ENCODE data around the gene TYMS. TPM values are rescaled to one million over a fixed set of nuclear protein-coding genes. Genes with fewer than 3 reads are reported as not detected.
A peak's percentile ranks its signal among the peaks of the same experiment; 100 is the strongest.

The TYMS gene
- total RNA-seq, 1 experiment from 2014 or later: 143 TPM

DNA sequence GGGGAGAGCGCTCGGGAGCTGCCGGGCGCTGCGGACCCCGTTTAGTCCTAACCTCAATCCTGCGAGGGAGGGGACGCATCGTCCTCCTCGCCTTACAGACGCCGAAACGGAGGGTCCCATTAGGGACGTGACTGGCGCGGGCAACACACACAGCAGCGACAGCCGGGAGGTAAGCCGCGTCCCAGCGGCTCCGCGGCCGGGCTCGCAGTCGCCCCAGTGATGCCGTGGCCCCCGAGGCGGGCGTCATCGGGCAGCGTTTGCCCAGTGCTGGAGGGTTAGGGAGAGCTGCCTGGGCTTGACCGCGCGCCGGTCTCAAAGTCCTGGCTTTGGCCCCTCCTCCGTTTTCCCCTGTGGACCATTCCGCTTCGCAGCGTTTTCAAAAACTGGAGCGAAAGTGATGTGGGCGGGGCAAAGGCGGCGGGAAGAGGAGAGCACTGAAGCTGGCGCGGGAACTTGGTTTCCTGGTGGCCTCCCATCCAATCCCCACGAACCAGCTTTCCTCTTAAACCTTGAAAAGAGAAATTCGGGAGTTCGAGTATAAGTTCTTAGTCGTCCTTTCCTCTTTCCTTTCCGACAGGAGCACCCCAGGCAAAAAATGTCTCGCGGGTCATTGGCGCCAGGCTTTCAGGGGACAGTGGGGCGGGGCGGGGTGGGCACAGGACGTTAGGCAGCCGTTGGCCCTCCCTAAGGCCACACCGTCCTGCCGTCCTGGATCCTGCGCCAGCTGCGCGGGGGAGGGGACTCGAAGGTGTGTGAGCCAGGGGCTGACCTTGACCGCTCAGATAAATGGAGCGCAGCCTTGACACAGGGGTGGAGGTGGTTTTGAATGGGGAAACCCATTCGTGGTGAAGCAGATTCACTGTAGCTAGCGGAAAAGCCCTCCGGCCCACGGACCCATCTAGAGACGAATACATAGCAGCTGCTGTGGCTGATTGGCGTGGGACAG is 821 bp downstream of the TYMS start:
- peaks cover 11% of the 10 kb centered on the region for H3K36me3 ChIP-seq (ENCODE audit: control insufficient read depth, insufficient read depth, low read length)
- H3K4me1 Mint-ChIP-seq (ENCODE audit: low read depth, unreplicated experiment): no peaks in the 10 kb centered on the region
- DNase-seq: peak; percentile 94
- POLR2A ChIA-PET: interaction anchor here (1.2 to 1.4 kb wide), 3 partner anchors 10 to 27 kb away, joined by 3 to 10 read pairs (median 5); no protein-coding TSS in a partner anchor
- H3K9me3 ChIP-seq: peaks cover 6% of the 10 kb centered on the region; the same call in 1 of the 2 replicates
- no peaks in the 10 kb centered on the region for H3K27me3 ChIP-seq (replicated peaks; ENCODE audit: control insufficient read depth, insufficient read depth, low read length)
- CTCF ChIA-PET: interaction anchor here (0.6 to 1.6 kb wide), 5 partner anchors 10 to 52 kb away, joined by 3 to 5 read pairs (median 3); no protein-coding TSS in a partner anchor
- TF ChIP-seq, protein P1, sequence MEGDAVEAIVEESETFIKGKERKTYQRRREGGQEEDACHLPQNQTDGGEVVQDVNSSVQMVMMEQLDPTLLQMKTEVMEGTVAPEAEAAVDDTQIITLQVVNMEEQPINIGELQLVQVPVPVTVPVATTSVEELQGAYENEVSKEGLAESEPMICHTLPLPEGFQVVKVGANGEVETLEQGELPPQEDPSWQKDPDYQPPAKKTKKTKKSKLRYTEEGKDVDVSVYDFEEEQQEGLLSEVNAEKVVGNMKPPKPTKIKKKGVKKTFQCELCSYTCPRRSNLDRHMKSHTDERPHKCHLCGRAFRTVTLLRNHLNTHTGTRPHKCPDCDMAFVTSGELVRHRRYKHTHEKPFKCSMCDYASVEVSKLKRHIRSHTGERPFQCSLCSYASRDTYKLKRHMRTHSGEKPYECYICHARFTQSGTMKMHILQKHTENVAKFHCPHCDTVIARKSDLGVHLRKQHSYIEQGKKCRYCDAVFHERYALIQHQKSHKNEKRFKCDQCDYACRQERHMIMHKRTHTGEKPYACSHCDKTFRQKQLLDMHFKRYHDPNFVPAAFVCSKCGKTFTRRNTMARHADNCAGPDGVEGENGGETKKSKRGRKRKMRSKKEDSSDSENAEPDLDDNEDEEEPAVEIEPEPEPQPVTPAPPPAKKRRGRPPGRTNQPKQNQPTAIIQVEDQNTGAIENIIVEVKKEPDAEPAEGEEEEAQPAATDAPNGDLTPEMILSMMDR (IDR thresholded peaks at IDR 0.05; ENCODE audit: insufficient read depth in 1 of 2, low read depth in 1 of 2, low read length in 1 of 2, severe bottlenecking in 1 of 2, unreplicated experiment in 1 of 2): no peak
- peak overlapping the region; percentile 78 for H3K27ac Mint-ChIP-seq (ENCODE audit: unreplicated experiment)
- H3K9me3 Mint-ChIP-seq (ENCODE audit: unreplicated experiment): peaks cover 10% of the 10 kb centered on the region
- no TSS peak for BruUV-seq (replicated peaks)
- peak overlapping the region; percentile 89 for H3K4me3 Mint-ChIP-seq (ENCODE audit: unreplicated experiment)
- no peaks in the 10 kb centered on the region for H3K27me3 Mint-ChIP-seq (ENCODE audit: insufficient read depth, unreplicated experiment)
- H3K4me1 ChIP-seq: no peaks in the 10 kb centered on the region
- intact Hi-C loops (cut with micrococcal nuclease; ENCODE audit: unreplicated experiment): loop anchor here (5.0 to 10.0 kb wide), 2 partner anchors 54 to 177 kb away; partner anchors contain the start of gene ENOSF1
- H3K4me3 ChIP-seq (ENCODE audit: low read depth, low read length): peak overlapping the region; percentile 82
- H3K36me3 Mint-ChIP-seq (ENCODE audit: insufficient read depth, unreplicated experiment): peaks cover 56% of the 10 kb centered on the region

DNA sequence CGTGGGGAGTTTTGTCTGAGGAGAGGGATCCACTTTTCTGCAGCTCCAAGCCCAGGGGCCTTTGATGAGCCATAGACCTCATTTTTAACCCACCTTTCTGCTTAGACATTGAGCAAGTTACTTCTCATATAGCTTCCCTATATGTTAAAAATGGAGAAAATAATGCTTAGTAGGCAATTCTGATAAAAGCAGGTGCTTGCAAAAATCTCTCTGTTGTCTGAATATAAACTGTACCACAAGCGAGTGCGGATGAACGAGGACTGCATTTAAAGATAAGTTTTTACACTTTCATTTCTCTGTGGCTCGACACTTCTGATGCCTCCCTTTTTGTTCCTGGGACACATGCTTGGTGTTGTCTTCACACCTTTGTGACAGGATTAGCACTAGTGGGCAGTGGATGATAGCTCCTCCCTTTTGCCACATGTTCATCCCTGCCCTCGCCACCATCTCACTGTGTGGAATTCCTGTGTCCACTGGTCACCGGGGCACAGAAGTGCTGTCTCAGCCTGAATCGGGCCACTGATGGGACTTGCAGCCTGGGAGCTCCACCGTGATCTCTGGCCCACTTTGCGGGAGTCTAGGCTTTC is 1.6 kb downstream of the TYMS start:
- no peak for DNase-seq
- peak overlapping the region; percentile 82 for H3K4me3 ChIP-seq (ENCODE audit: low read depth, low read length)
- TF ChIP-seq, protein P1 (IDR thresholded peaks at IDR 0.05; ENCODE audit: insufficient read depth in 1 of 2, low read depth in 1 of 2, low read length in 1 of 2, severe bottlenecking in 1 of 2, unreplicated experiment in 1 of 2): no peak
- ChIA-PET POLR2A (interaction anchor here (1.3 to 1.4 kb wide), 2 partner anchors 9 to 24 kb away, joined by 5 to 10 read pairs; no protein-coding TSS in a partner anchor), CTCF (interaction anchor here (1.6 kb wide), 1 partner anchor 16 kb away, joined by 5 read pairs; no protein-coding TSS in a partner anchor)
- Mint-ChIP-seq H3K9me3 (ENCODE audit: unreplicated experiment) (peaks cover 10% of the 10 kb centered on the region), H3K4me1 (ENCODE audit: low read depth, unreplicated experiment) (no peaks in the 10 kb centered on the region), H3K27ac (ENCODE audit: unreplicated experiment) (peak overlapping the region; percentile 78), H3K36me3 (ENCODE audit: insufficient read depth, unreplicated experiment) (peaks cover 56% of the 10 kb centered on the region), H3K4me3 (ENCODE audit: unreplicated experiment) (peak overlapping the region; percentile 89), H3K27me3 (ENCODE audit: insufficient read depth, unreplicated experiment) (no peaks in the 10 kb centered on the region)
- H3K27me3 ChIP-seq (replicated peaks; ENCODE audit: control insufficient read depth, insufficient read depth, low read length): no peaks in the 10 kb centered on the region
- H3K4me1 ChIP-seq: no peaks in the 10 kb centered on the region
- intact Hi-C loops (cut with micrococcal nuclease; ENCODE audit: unreplicated experiment): loop anchor here (5.0 to 10.0 kb wide), 2 partner anchors 53 to 176 kb away; partner anchors contain the start of gene ENOSF1
- peaks cover 11% of the 10 kb centered on the region for H3K36me3 ChIP-seq (ENCODE audit: control insufficient read depth, insufficient read depth, low read length)
- peaks cover 6% of the 10 kb centered on the region; the same call in 1 of the 2 replicates for H3K9me3 ChIP-seq
- BruUV-seq (replicated peaks): TSS peak; percentile 28

DNA sequence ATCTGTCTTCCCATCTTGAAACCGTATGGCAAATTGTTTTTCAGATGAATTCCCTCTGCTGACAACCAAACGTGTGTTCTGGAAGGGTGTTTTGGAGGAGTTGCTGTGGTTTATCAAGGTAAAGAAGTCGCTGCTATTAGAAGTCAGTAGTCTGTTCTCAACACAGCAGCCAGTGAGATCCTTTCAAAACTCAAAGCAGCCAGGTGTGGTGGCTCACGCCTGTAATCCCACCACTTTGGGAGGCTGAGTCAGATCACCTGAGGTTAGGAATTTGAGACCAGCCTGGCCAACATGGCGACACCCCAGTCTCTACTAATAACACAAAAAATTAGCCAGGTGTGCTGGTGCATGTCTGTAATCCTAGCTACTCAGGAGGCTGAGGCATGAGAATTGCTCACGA is 2.1 kb downstream of the TYMS start:
- peaks cover 56% of the 10 kb centered on the region for H3K36me3 Mint-ChIP-seq (ENCODE audit: insufficient read depth, unreplicated experiment)
- no peaks in the 10 kb centered on the region for H3K4me1 Mint-ChIP-seq (ENCODE audit: low read depth, unreplicated experiment)
- peaks cover 6% of the 10 kb centered on the region; the same call in 1 of the 2 replicates for H3K9me3 ChIP-seq
- intact Hi-C loops (cut with micrococcal nuclease; ENCODE audit: unreplicated experiment): loop anchor here (5.0 to 10.0 kb wide), 2 partner anchors 53 to 175 kb away; partner anchors contain the start of gene ENOSF1
- no peaks in the 10 kb centered on the region for H3K4me1 ChIP-seq
- H3K9me3 Mint-ChIP-seq (ENCODE audit: unreplicated experiment): peaks cover 10% of the 10 kb centered on the region
- peak overlapping the region; percentile 89 for H3K4me3 Mint-ChIP-seq (ENCODE audit: unreplicated experiment)
- BruUV-seq (replicated peaks): no TSS peak
- DNase-seq: no peak
- H3K4me3 ChIP-seq (ENCODE audit: low read depth, low read length): no peak overlapping the region
- peak overlapping the region; percentile 78 for H3K27ac Mint-ChIP-seq (ENCODE audit: unreplicated experiment)
- ChIA-PET CTCF (no interaction called here), POLR2A (no interaction called here)
- no peaks in the 10 kb centered on the region for H3K27me3 ChIP-seq (replicated peaks; ENCODE audit: control insufficient read depth, insufficient read depth, low read length)
- TF ChIP-seq, protein P1 (IDR thresholded peaks at IDR 0.05; ENCODE audit: insufficient read depth in 1 of 2, low read depth in 1 of 2, low read length in 1 of 2, severe bottlenecking in 1 of 2, unreplicated experiment in 1 of 2): no peak
- peaks cover 11% of the 10 kb centered on the region for H3K36me3 ChIP-seq (ENCODE audit: control insufficient read depth, insufficient read depth, low read length)
- H3K27me3 Mint-ChIP-seq (ENCODE audit: insufficient read depth, unreplicated experiment): no peaks in the 10 kb centered on the region

Data from Caco-2 (cell line).